CMK (cell line): ENCODE measurements around the gene ZFYVE1.
"Not testable (repeated sequence)": the region's sequence is repeated elsewhere in the genome, so short reads cannot be mapped to it uniquely, and the experiment has no call there.

ENCODE experiments used
- DNase-seq: peaks from one replicate; pipeline ENCODE4 v3.0.0-alpha.2; 2010; ENCODE audit warnings: low read depth

The ZFYVE1 gene

DNA sequence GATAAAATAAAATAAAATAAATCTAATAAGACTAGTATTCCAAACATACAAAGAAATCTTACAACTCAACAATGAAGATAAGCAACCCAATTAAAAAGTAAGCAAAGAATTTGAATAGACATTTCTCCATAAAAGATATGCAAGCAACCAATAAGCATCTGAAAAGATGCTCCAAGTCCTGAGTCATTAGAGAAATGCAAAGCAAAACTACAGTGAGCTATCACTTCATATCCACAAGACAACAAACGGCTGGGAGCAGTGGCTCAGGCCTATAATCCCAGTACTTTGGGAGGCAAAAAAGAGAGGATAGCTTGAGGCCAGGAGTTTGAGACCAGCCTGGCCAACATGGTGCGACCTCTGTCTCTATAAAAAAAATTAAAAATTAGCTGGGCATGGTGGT lies 26.8 kb downstream of the ZFYVE1 start:
- DNase-seq: no peak

DNA sequence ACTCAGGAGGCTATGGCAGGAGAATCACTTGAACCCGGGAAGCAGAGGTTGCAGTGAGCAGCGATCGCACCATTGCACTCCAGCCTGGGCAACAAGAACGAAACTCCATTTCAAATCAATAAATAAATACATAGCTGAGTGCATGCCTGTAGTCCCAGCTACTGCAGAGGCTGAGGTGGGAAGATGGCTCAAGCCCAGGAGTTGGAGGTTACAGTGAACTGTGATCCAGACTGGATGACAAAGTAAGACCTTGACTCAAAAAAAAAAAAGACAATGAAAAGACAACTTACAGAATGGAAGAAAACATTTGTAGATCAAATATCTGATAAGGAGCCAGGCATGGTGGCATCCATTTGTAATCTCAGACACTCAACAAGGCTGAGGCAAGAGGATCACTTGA lies 27.6 kb downstream of the ZFYVE1 start:
- DNase-seq: no peak

DNA sequence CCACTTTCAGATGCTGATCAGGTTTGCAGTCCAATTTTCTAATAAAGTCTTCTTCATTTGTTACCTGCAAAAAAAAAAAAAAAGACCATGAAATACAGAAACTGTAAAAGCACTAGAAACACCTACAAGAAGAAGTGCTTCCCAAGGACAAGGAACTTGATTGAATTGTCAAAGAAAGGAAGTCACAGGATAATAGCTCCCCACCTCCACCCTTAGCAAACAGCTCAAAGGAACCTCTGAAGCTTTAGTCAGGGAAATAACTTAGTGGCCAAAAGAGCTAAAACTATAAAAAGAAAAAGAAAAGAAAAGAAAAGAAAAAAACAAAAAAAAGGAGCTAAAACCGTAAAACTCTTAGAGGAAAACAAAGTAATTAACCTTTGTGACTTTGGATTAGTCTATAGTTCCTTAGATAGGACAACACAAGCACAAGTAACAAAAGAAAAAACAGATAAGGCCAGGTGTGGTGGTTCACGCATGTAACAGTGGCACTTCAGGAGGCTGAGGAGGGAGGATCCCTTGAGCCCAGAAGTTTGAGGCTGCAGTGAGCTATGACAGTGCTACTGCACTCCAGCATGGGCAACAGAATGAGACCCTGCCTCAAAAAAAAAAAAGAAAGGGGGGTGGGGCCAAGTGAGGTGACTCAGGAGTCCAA lies 28.5 kb downstream of the ZFYVE1 start:
- DNase-seq: no peak

DNA sequence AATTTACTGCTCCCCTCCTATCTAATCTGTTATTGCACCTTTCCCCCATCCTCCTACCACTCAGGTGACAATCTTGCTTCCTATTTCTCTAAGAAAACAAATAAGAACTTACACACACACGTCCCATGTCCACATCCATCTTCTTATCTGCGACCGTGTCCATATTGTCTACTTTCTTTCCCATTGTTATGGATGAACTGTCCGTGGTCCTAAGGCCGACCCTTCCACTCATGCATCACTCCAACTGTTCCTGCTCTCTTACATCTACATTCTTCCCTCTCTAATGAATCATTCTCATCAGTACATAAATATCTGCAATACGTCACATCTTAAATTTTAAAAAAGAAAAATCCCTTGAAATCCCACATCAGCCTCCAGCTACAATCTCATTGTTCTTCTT lies 30.0 kb downstream of the ZFYVE1 start:
- no peak for DNase-seq

DNA sequence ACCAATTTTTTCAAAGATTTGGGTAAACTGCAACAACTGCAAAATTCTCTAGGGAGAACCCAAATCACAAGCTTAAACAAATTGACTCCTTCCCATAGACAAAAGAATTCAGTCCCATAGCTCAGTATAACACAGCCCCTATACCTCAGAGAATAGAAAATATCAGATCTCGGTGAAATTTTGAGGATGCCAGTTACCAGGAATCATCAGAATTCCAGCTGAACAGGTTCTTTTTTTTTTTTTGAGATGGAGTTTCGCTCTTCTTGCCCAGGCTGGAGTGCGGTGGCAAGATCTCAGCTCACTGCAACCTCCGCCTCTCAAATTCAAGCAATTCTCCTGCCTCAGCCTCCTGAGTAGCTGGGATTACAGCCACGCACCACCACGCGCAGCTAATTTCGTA lies 36.7 kb downstream of the ZFYVE1 start:
- no peak for DNase-seq

DNA sequence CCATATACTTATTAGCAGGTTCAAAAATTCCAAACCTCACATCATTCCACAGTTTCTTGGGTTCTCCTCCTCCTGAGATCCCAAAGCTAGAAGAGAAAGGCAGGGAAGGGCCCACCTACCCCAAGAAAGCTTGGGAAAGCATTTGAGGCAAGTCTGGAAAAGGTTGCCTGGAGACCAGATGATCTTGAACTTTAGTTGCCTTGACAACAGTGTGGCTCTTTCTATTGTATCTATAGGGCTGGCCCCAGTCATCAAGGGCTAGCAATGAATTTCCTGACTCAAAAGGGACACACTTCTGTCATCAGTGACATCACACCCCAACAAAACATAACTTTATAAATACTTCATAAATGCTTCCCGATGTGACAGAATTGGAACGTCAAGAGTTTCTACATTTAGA lies 40.0 kb downstream of the ZFYVE1 start:
- DNase-seq: no peak

DNA sequence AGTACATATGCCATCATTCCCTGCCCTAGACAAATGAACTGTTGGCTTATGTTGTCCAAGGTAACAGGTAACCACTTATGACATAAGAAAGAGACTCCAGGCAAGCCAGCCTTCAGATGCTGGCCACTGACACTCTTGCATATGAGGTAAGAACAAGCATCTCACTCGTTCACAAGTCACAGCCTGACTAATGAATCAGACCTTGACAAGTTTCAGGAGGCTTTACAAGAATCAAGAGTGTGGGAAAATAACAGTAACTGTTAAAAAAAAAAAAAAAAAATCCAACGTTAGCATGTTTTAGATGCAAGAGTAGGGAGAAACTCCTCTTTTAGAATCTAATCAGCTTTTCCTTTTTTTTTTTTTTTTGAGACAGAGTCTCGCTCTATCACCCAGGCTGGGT lies 40.7 kb downstream of the ZFYVE1 start:
- no peak for DNase-seq

DNA sequence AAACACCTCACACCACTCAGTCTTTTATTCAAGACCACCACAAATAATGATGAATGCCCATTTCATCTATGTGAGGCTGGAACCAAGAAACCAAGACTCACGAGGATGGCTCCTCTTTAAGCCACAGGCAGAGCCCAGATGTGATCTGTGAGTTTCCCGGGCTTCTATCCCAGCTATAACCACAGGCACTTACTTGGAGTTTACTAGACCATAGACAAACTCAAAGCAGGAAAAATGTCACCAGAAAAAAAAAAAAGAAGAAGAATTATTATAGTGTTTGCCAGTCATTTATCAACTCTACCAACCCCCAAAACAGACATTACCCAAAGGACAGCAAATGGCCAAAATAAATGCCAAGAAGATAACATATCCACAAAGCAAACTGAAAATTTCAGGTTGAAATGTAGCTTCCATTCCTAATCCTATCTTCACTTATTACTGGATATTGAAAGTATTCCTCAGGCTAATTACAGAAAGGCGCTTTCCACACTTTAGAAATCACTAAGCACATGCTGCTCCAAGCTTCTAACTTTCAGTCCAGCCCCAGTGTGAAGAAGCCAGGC lies 44.7 kb downstream of the ZFYVE1 start:
- no peak for DNase-seq

DNA sequence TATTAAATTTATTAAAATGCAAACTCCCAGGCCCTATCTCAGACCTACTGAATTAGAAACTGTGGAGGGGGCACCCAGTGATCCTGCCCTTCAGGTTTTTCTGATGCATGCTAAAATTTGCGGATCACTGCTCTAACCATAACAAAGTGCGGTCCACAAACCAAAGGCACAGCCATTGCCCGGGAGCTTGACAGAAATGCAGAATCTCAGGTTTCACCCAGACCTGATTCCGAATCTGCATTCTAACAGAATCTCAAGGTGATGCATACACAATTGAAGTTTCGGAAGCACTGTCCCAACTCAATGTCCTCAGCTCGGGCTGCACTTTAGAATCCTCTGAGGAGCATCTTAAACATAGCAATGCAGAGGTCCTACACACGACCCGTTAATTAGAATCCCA lies 46.0 kb downstream of the ZFYVE1 start:
- DNase-seq: no peak

DNA sequence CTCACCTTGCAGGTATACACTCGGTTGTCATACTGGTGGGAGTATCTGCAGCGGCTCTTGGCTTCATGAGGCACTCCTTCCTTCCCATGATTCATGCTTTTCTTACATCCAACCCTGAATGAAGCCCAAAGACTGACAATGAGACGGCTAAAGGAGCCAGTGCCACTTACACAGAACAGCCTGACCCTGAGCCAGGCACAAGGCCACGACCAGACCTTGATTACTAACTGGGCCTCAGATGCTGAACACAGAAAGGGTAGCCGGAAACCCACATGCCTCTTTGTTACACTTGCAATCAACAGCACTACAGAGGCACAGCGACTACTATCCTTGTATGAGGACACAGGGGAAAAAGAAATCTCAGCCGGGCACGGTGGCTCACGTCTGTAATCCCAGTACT lies 48.0 kb downstream of the ZFYVE1 start:
- no peak for DNase-seq

DNA sequence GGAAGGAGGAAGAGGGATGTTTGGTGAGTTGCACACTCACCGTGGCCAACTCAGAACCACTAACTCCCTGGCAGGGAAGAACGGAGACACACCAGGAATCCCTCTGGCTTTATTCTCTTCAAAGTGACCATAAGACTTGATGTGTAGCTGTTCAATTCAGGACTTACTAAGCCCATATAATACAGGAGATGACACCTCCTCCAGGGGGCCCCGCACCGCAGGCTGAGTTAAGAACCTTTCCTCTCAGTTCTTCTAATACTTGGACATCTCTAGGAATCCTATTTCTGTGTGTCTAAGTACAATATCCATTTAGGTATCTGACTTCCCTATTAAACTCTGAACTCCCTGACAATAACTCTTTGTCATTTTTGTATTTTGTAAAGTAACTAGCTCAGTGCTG lies 51.1 kb downstream of the ZFYVE1 start:
- DNase-seq: no peak

DNA sequence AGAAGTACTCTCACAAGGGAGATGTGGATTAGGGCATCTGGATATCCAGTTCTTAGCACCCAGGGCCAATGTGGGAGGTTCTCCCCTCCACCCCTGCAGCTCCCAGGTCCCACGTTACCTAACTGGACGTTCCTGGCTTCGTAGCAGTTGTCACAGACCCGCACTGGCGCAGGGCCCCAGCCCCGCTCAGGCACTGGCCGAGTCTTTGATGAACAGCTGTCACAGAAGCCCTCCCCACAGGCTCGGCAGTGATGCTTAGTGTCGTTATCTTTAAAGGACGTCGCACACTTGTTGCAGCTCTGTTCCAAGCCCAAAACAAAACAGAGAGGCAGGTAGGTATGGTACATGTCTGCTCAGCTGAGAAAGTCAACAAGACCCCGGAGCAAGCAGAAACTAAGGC lies 52.2 kb downstream of the ZFYVE1 start:
- no peak for DNase-seq

DNA sequence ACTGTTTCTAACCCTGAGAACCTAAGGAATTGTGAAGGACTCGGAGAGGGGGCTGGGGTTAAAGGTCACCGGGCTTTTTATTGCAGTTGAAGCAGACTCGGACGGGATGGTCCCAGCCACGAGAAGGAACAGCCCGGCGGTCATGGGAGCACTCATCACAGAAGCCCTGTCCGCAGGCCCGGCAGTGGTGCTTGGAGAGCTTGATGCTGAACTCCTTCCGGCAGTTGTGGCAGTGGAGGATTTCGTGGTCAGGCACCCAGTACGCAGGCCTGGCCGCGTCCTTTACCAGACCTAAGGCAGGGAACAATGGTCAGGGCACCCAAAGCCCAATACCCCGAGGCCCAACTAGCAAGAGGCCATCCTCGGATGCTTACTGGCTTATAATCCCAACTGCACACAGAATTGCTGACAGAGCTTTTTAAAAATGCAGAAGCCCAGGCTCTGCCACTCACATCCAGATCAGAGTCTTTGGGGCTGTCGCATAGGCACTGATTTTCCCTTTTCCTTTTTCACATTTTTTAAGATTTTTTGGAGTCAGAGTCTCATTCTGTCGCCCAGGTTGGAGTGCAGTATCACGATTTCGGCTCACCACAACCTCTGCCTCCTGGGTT lies 56.0 kb downstream of the ZFYVE1 start:
- DNase-seq: no peak

DNA sequence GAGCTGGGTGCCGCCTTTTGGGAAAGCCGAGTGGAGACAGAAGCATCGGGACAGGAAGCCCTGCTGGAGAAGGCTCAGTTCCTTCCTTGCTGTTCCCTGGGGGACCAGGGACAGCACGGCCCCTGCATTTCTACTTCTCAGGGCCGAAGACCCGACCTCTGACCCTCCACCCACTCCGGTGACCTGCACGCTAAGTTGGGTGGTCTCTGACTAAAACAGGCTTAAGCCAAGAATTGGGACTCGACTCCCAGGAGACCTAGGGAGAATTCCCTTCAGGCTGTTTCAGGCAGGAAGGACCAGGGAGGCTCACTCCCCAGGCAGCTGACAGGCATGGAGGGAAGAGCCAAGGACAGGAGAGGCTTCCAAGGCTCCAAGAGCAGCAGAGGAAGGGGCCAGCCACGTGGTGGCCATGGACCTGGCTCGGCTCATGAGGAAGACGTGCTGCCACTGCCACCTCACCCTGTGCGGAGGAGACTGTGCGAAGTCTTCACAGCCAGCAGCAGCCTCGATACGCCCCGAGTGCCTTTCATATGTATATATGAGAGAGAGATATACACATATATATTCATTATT lies 56.8 kb downstream of the ZFYVE1 start:
- no peak for DNase-seq

DNA sequence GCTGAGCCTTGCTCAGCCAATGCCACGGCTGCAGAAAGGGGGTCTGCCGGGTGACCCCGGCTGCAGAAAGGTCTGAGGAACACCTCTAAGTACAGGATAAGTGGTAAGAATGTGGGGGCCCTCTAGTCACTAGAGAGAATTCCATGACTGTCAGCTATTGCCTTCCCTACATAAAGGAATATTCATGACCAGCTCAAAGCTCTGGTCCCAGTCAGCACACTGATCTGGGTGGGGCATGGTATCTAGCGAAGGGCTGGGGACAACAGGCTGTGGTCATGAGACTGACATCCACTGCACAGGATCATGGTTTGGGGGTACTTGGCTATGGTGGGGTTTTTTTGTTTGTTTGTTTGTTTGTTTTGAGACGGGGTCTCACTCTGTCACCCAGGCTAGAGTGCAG lies 58.6 kb downstream of the ZFYVE1 start:
- no peak for DNase-seq

DNA sequence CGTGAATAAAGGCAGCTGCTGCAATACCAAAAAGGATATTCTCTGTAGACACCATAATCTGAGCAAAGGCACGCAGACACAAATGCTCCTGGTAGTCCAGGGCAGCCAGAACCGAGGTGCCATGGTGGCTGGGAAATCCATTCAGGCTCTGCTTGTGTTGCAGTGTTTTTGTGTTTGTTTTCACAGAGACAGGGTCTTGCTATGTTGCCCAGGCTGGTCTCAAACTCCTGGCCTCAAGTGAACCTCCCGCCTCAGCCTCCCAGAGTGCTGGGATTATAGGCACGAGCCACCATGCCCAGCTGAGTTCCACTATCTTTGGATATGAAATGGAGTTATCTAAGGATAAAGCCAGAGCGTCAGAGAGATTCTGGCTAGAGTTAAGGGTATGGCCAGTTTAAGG lies 60.9 kb downstream of the ZFYVE1 start:
- no peak for DNase-seq

DNA sequence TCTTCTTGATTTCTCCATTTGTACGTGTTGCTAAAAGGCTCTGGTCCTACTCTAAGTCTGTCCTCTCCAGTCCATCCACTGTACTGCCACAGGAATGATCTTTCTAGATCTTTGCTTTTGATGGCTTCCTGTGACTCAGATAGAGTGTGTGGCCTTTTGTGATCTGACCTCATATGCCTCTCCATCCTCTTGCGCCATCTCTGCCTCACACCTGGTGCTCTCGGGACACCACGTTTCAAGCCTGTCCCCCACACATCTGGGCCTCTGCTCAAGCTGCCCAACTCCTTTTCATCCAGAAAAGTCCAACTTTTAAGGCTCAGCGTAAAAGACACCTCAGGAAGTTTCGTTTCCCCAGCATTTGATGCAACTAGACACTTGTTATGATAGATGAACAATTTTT lies 61.7 kb downstream of the ZFYVE1 start:
- DNase-seq: no peak

DNA sequence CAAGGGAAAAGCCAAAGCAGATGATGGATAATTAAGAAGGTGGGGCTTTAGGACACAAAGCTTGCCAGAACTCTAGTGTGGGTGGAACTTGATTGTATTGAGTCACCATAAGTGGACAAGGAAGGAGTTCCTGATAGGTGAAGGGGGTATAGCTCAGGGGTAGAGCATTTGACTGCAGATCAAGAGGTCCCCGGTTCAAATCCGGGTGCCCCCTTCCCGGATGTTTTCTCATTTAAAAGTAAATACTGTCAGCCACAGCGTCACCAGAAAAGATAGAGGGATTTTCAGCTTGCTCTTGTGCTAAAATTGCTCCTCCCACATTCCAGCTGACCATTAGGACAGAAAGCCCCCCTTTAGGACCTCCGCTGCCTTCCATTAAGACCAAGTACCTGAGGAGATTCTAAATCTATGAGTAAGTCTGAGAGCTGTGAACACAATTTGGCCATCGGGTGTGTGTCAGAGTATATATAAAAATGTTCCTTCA lies 64.0 kb downstream of the ZFYVE1 start:
- no peak for DNase-seq

DNA sequence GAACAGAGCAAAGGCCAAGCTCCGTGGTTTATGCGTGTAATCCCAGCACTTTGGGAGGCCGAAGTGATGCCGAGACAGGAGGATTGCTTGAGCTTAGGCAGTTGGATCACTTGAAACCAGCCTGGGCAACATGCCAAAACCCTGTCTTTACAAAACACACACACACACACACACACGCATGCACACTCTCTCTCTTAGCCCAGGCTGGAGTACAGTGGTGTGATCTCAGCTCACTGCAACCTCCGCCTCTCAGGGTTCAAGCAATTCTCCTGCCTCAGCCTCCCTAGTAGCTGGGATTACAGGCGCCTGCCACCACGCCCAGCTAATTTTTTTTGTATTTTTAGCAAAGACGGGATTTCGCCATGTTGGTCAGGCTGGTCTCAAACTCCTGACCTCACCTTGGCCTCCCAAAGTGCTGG lies 64.6 kb downstream of the ZFYVE1 start:
- DNase-seq: not testable (repeated sequence)

DNA sequence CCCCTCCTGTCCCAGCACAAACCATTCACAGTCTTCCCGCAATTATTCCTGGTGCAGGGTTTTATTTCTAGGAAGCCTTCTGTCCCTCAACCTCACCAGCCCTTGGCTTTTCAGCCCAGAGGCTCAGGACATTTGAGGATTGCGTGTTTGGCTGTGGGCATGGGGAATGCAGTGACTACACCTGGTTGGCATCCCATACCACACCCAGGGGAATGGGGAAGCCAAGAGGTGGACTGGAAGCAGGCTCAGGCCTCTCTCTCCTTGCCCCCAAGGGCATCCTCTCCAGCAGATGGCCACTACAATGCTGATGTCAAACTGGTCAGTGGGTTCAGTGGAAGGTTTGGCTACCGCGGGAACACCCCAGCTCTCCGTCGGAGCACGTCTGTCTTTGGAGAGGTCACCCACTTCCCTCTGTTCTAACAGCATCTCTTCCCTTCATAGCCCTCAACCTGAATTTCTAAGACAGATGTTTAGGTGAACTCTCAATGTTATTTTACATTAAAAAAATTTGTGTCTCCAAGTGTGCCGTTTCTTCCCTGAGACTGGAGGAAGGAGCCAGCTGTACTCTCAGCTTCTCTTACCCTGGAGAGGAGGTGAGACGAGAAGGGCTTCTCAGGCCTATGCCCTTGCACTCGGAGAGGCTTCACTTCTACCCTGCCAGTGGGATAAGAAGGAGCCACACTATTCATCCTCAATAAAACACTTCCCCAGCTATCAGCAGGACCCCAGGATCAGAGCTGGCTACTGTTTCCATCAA lies 65.1 kb downstream of the ZFYVE1 start:
- no peak for DNase-seq

DNA sequence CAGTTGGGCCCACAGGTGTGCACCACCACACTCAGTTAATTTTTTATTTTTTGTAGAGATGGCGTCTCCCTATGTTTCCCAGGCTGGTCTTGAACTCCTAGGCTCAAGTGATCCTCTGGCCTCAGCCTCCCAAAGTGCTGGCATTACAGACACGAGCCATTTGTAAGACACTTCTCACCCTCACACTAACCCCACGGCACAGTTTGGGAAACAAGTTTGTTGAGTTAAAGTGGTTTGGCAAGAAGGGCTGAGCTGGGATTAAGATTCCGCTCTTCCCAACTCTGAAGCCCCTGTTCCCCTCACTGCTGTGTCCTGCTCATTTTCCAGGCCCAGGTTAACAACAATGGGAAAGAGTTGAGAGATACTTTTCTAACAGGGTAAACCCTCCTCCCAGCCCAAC lies 65.9 kb downstream of the ZFYVE1 start:
- not testable (repeated sequence) for DNase-seq

DNA sequence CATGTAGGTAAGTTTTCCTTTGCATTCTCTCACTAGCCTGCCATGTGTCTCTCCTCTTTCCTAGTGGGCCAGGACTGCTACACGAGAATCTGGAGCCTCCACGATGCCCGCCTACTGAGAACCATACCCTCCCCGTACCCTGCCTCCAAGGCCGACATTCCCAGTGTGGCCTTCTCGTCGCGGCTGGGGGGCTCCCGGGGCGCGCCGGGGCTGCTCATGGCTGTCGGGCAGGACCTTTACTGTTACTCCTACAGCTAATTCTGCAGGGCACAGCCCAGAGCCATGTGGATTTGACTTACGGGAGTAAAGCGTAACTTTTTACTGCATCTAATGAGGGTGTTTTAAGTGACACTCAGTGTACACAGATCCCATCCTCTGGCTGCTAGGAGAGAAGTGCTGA lies 68.4 kb downstream of the ZFYVE1 start:
- DNase-seq: no peak

DNA sequence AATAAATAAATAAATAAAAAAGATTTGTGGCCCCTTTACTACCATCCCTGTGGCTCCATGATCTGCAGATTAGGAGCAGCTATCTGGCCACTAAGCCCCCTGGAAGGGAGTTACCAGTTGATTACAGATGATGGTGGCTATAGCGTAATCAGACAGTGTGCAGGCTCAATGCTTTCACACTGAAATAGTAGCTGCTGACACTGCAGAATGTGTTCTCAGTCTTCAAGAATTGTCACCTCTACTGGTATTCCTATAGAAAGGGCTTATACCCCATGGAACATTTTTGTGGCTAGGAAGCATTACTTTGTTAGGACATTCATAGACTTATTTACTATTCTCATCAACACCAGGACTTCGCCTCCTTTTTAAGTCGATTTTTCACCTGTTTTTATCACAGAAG lies 69.7 kb downstream of the ZFYVE1 start:
- no peak for DNase-seq
